HG03442 (cell line): ENCODE results near the gene MAPK4.

Experiments
- ATAC-seq: cut with Tn5 transposase; IDR thresholded peaks from one replicate; pipeline ENCODE4 v1.9.1; 2021; ENCODE audit warnings: mild to moderate bottlenecking, moderate library complexity; ENCODE audit not compliant: unreplicated experiment

MAPK4 gene

DNA sequence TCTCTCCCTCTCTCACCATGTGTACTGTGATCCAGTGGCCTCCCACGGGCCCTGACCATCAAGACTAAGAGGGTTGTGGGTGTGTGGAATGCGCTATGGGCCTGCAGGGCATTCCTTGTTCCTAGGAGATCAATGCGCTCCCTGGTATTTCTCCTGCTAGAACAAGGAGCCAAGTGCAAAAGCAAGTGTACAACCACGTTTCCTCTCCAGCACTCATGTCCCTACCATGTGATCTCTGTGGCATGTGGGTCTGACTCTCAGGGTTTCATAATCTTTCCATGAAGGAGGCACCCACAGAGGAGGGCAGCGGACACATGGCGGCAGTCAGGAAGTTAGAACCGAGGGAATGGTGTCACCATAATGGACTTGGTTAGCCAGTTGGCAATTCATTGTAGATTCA lies 91.4 kb downstream of the MAPK4 start:
- ATAC-seq, result no peak

DNA sequence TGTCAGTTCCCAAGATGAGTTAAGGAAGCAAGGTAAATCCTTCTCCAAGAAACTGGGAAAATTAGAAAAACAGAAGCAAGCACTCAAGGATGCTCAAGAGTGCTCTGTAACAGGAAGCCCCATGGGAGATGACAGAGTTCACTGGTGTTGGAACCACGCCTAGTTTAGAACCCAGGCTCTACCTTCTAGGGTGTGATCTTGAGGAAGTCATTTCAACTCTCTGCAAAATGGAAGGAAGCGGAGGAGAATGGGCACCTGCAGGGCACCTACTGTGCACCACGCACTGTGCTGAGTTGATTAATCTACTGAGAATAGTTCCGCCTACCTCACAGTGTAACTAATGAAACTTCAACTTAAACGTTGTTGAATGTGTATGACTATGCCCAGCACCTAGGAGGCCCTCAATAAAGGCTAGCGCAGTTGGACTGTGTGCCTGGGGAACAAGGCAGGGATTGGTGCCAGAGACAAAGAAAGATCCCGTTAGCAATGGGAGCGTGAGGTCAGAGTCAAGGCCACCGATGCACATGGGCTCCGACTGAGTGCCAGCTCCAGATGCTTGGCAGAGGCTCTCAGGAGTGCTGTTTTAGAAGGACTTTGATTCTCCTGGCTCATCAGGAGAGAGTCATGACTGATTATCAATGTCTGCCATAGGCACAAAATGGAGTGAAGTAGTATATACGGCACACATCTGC lies 93.7 kb downstream of the MAPK4 start:
- ATAC-seq, result no peak

DNA sequence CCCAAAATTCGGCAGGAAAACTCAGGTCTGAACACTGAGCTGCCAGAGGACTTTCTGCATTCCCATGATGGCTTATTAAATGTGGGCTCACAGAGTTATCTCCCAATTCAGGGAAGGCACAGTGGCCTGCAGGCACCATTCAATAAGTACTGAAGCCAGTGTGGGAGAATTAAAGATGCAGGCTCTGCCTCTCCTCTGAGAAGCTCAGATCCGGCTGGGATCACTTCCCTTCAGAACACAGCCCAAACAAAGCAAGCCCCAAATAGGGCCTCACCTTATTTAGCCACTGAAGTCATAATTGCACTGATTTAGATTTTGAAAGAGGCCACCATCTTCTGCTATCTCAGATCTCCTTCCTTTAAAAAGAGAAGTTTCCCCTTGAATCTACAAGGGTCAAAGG lies 94.3 kb downstream of the MAPK4 start:
- ATAC-seq, result no peak

DNA sequence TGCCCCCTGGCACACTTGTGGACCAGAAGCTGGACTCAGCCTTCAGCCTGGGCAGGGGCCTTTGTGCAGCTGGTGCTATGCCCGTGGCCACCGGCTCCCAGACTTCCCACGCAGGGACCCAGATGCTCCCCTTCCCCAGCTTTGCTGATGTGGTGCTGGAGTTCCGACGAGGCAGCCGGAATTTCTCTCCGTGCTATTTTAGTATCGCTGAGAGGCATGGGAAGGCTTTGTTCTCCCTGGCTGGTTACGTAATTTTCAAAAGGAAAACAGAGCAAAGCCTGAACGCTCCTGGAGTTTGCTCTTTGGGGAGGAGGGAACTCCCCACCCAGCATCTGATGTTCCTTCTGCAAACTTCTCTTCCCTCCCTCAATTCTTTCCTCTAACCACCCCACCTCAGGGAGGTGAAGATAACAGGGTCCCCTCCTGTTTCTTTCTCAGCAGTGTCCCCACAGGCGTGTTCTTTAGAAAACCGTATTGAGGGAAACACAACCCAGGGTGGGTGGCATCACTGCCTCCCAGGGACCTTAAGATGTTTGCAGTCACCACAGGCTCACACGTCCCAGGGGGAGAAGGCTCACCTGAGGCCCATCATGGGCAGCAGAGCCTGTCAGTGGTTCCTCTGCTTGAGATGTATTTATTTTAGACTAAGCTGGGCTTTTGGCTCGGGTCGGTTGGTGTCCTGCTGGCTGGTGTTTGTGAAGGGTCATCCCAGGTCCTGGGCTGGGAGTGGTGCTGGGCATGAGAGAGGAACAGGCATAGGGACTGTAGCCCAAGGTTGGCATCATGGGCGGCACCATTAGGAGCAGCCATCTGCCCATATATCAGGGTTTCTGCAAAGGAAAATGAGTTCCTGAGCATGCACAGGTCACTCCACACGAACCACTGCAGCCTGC lies 95.0 kb downstream of the MAPK4 start:
- no peak for ATAC-seq

DNA sequence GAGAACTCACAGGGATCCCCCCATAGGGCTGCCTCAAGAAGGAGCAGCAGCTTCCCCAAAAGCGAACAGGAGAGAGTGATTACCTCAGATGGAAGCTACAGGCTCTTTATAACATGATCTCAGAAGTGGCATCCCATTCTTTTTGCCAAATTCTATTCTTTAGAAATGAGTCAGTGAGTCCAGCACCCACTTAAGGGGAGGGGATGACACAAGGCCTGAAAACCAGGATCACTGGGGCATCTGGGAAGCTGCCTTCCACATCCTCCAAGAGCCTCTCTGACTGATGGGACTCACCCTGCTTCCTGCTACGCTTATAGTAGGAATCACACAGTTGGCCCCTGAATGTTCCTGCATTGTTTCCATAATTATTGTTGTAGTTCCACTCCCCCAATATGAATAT lies 96.5 kb downstream of the MAPK4 start:
- no peak for ATAC-seq

DNA sequence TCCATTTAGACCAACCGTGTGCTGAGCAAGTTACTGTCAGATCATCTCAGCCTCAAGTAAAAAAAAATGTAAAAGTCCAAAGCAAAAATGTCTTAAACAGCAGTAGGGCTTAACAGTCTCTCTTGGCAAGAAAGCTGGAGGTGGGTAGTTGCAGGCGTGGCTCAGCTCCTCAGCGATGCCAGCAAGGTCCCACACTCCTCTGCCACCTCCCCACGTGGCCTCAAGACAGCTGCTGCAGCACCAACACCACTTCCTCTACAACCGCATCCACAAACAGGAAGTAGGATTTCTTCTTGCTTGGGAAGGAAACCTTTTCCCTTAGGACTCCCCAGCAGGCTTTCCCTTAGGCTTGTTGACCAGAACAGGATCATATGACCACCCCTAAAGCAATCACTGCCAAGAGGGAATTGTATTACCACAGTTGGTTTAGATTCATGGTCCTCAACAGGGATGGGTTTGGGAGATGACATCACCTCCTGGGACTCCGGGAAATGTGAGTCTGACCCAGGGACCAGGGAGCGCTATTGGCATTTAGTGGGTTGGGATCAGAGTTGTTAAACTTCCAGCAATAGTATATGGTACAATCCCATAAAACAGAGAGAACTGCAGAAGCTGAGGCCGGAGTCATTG lies 97.1 kb downstream of the MAPK4 start:
- ATAC-seq, result no peak

DNA sequence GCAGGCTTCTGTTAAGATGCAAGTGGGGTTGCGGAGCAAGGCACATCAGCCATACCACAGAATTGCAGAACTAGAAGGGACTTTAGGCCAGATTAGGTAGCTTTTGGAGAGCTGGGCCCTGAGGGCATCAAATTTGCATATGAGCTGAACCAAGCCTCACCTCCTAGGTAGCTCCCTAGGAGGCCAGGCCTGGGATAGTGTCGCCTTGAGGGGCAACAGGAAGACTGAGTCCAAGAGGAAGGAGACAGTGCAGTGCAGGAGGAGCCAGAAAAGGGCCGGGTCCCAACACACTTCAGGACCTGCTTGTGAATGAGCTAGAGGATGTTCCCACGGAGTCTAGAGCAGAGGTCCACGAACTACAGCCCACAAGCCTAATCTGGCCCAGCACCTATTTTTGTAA lies 98.7 kb downstream of the MAPK4 start:
- ATAC-seq, result no peak

DNA sequence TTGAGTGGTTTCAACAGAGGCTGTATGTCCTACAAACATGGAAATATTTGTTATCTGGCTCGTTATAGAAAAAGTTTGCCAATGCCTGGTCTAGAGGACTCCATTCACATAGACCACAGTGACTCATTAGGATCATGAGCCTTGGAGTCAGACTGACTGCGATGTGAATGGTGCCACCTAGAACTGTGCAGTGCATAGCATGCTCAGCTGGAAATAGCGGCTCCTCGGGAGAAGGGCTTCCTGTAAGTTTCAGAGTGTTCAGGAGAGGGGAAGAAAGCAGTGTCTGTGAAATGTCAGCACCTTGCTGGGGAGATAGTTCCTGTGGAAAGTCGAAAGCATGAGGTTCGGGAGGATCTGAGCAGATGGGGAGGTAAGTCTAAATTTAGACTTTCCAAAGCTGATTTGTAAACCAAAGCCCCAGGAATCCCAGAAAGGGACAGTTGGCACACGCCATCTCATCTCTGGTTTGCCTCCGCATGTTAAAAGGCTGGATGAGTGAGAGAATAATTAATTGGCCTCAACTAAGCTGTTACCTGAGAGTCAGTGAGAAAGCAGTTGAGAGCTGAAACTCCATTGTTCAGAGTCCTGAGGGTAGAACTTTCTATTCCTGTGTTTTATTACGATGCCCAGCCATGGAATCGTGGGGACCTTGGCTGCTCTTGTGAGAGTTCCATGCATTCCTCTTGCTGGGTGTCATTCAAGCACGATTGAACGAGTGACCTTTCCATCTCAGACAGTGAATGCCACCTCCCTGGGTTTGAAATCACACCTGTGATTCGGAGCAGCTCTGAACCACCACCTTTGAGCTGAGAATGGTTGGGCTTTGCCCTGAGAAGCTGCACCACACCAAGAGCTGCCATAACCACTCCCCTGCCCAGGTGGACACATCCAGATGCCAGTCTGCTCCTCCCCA lies 99.5 kb downstream of the MAPK4 start:
- ATAC-seq, result no peak

DNA sequence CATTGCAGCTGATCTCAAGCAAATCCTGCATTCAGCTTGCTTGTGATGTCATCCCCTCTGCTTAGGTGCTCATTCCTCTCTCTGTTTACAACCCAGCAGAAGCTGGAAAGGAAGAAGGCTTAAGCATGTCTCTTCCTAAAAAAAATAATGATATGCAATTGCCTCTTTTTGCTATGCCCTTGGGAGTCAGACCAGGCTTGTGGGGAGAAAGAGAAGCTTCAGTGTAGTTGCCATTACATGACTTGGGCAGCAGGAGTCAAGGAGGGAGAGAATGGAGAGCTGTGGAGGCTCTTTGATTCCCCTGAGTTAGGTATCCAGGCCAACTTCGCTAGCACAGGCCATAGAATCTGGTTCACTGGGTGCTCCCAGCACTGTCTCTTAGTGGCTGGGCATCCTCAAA lies 101.1 kb downstream of the MAPK4 start:
- ATAC-seq, result no peak

DNA sequence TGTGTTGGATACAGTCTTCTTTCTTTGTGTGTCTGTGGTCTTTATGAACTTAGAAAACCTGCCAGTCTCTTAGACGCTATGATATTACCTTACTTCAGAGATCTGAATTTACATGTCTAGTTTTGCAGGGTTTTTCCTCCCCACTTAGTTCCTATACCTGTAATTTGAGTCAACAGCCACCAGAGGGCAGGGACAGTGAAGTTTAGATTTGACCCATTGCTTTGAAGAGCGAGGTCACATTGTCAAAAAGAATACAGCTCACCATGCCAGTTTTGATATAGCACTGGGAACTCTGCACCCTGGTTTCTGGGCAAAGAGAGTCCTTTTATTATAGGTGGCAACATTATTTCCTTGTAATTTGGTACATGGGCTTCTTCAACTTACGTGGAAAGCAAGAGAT lies 102.3 kb downstream of the MAPK4 start:
- no peak for ATAC-seq

DNA sequence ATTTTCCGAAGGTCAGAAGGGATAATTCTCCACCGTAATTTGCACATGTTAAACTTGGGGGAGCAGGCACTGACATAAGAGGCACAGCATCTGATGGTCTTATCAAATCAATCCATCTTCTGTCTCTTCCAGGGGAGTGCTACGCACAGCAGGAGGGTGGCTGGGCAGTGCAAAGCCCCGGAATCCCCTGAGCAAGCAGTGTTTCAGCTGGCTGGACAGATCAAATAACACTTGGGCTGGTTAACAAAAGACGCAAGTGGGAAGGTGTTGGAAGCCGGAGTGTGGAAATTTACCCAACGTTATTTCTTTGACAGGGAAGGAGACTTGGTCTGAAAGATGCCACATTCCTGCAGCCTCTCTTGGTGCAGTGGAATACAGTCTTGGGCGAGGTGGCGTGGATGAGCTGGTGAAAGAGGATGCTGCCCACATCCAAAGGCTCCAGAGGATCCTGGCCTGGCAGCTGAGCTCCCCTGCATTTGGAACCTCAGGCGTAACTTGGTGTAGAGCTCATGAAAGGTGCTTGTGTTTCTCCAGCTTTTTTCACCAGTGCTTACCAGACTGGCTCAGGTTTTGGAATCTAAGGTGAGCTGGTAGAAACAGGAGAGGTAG lies 103.0 kb downstream of the MAPK4 start:
- no peak for ATAC-seq

DNA sequence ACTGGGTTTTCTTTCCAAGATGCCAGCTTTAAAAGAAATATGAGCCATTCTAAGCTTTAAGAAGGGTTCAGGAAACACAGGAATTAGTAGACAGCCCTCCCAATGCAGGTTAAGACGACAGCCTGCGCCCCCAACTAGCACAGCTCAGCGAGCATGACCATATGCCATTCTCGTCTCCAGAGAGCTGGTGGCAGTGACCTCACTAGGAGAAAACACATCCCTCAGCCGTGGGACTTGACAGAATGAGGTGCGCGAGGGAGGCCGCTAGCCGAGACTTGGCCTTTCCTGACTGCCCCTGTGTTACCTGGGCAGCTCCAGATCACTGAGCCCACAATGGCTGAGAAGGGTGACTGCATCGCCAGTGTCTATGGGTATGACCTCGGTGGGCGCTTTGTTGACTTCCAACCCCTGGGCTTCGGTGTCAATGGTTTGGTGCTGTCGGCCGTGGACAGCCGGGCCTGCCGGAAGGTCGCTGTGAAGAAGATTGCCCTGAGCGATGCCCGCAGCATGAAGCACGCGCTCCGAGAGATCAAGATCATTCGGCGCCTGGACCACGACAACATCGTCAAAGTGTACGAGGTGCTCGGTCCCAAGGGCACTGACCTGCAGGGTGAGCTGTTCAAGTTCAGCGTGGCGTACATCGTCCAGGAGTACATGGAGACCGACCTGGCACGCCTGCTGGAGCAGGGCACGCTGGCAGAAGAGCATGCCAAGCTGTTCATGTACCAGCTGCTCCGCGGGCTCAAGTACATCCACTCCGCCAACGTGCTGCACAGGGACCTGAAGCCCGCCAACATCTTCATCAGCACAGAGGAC lies 103.9 kb downstream of the MAPK4 start:
- ATAC-seq, result no peak

DNA sequence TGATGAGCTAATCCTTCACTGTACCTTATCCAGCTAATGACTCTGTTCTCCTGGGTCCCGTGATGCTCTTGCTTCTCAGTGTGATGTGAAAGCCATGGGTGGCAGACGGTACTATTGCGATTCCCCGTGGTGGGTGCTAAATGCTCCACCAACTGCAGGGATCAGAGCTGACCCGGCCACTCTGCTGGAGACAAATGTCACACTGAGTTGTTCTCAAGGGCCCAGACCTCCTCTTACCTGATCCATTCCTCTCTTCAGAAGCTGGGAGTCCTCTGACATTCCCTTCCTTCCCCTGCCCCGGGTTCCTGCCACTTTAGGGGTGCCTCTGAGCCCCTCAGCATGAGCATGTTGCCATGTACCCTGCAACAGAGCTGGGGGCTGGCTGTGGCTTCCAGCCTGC lies 105.1 kb downstream of the MAPK4 start:
- no peak for ATAC-seq

DNA sequence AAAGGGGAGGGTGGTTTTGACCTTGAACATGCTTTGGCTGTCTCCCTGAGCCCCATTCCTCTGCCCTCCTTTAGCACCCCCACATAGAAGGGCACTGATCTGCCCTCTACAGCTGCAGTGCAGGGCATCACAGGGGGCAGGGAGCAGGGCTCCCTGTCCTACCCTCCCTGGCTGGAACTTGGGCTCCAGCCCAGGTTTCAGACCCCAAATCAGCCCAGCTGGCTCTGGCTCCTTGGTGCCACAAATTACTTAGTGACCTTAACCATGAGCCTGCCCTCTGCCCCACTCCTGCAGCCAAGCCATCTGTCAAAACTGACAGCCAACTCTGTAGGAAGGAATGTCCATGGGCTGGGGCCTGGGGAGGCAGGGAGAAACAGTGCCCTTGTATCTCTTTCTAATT lies 105.6 kb downstream of the MAPK4 start:
- no peak for ATAC-seq

DNA sequence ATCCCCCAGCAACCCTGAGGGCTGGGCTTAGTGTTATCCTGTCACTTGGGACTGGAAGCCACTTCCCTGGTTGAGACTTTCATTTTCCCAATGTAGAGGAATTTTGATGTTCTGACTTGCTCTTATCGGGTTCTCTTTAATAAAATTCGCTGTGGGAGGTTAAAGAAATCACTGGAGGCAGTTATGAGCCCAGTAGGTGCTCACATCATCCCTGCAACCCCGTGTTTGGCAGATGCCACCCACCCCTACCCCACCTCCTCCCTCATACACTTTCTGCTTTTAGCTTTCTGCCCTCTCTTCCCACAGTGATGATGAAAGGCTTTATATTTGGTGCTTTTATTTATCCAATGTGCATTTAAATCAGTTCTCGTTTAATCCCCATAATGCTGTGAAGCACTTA lies 106.6 kb downstream of the MAPK4 start:
- no peak for ATAC-seq

DNA sequence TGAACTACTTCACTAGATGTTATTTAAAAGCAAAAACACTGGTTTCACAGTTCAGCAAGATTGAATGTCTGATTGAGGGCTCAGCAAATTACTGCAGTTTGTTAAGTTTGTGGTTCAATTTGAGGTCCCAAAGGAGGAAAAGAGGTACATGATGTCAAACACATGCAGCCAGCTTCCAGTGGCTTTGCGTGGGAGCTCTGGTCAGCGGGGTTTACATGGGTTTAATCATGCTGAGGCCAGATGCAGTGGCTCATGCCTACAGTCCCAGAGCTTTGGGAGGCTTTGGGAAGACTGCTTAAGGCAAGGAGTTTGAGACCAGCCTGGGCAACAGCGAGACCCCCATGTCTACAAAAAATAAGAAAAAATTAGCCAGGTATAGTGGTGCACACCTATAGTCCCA lies 111.5 kb downstream of the MAPK4 start:
- no peak for ATAC-seq

DNA sequence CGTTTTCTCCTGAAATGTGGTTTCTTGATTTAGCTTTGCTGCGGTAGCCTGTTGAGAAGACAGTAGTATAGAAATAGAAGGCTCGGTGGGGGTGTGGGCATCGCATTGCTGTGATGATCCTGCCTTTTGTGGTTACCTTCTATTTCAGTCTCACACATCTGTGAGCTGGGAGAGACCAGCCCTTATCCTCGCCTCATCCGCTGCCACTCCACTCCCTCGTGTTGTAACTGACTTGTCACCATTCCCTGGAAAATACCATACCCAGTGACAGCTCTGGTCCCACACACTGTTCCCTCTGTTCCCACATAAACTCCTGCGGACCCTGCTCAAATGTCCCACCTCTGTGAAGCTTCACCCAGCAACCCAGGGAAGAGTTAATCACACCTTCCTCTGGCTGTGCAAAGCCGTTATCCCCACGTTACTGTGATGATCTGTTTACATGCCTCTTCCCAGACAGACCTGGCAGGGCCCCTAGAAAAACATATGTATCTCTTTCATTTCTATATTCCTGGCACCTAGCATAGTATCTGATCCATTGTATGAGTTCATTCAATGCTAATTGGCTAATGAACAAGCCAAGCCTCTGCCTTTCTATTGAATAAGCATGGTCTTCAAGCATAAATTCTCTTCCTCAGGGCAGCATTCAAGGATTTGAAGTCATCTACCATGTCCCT lies 114.6 kb downstream of the MAPK4 start:
- ATAC-seq, result no peak

DNA sequence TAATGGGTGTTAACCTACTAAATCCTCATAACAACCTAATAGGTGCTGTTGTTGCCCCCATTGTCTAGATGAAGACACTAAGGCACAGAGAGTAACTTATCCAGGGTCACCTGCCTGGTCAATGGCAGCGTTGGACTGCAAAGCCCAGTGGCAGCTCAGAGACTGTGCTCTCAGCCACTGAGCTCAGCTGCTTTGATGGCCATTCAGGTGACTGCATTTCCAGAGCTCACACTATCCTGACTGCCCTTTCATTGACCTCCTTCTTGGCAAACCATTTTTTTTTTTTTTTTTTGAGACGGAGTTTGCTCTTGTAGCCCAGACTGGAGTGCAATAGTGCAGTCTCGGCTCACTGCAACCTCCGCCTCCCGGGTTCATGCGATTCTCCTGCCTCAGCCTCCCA lies 115.2 kb downstream of the MAPK4 start:
- no peak for ATAC-seq

DNA sequence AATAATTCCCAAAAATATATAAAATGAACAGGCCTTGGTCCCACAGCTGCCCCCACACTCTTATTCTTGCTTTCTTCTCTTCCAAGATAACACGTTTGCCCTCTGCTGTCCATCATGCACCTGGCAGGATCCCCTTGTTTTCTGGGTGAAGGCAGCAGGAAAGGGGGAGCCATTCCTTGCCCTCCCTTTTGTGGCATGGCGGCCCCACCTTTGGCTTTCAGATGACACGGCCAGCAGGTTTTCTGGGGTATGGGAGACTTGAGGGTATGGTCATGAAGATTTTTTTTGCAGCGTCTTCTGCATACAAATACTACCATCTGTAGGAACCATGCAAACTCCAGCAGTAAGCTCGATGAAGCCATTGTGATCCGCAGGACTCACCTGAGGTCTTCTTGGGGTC lies 118.8 kb downstream of the MAPK4 start:
- ATAC-seq, result no peak
